ENCODE measurements around the gene MAMSTR. TPM values are rescaled to one million over a fixed set of nuclear protein-coding genes. Genes with fewer than 3 reads are reported as not detected.

MAMSTR gene
- total and polyA plus RNA-seq, 9 of the 15 experiments (the other 6 are each of a cell fraction or from before 2014, with no cell fraction given) = 0.08 to 1.00 (median 0.40) TPM; not detected in 1

- Histone ChIP-seq H3K27ac (ENCODE audit: extremely low read depth, low read depth, low read length) (no peak overlapping the region), H3K4me1 (replicated peaks in 1 of 2; ENCODE audit: control insufficient read depth in 2 of 2, insufficient read depth in 2 of 2, low read length in 2 of 2) (peaks cover 18 to 58% of the 10 kb centered on the region in 2 experiments)
Observed at GRCh38 chr19:48715681-48716171, 3.8 kb downstream of the MAMSTR start.

More at GRCh38 chr19:48715681-48716171, 3.8 kb downstream of the MAMSTR start:
- H3K79me2 ChIP-seq (ENCODE audit: control insufficient read depth, insufficient read depth, low read length) = peaks cover 7% of the 10 kb centered on the region; the same call in 1 of the 3 replicates
- no peaks in the 10 kb centered on the region for H3K9me1 ChIP-seq (ENCODE audit: control insufficient read depth, insufficient read depth, low read length)
- no peaks in the 10 kb centered on the region for H3K9me3 ChIP-seq (replicated peaks; ENCODE audit: control insufficient read depth, insufficient read depth, low read depth, low read length)
- TF ChIP-seq ZFP30 (CRISPR knock-in tag; IDR thresholded peaks at IDR 0.05; ENCODE audit: borderline replicate concordance) = no peak
- TF ChIP-seq ZNF740 (CRISPR knock-in tag; IDR thresholded peaks at IDR 0.05) = 0 out of 2 replicates have a peak, but pooled peaks have one; percentile 25
- no peak for TF ChIP-seq ZNF740 (tag; IDR thresholded peaks at IDR 0.05)
- no peaks in the 10 kb centered on the region for H4K20me1 ChIP-seq (replicated peaks; ENCODE audit: control insufficient read depth, insufficient read depth, low read length)
- in situ Hi-C loops (cut with MboI) (no loop called here), intact Hi-C loops (cut with micrococcal nuclease) (loop anchor here (2.0 kb wide), 1 partner anchor 41 kb away; no protein-coding TSS in a partner anchor)
- ATAC-seq (no peak), DNase-seq (ENCODE audit: extremely low read depth in 1 of 4, low spot score in 3 of 4) (no peak), FAIRE-seq (peak; percentile 44)
- no peak overlapping the region for H2AFZ ChIP-seq (ENCODE audit: low read depth, low read length)
- no peaks in the 10 kb centered on the region for H3K36me3 ChIP-seq (ENCODE audit: control insufficient read depth, insufficient read depth, low read length)
- ChIA-PET POLR2A (interaction anchor here (1.0 kb wide), 1 partner anchor 10 kb away, joined by 6 read pairs; no protein-coding TSS in a partner anchor), CTCF (ENCODE audit: low intra/inter-chr PET ratio) (no interaction called here)
- H3K4me2 ChIP-seq (ENCODE audit: insufficient read depth, low read length) = peak overlapping the region; percentile 85; the same call in 1 of the 2 replicates
- no peaks in the 10 kb centered on the region for H3K27me3 ChIP-seq (ENCODE audit: control insufficient read depth in 2 of 2, insufficient read depth in 2 of 2, low read length in 2 of 2)
- H3K4me3 ChIP-seq = no peak overlapping the region
- no TSS peak for BruUV-seq (replicated peaks)
- peak overlapping the region in 1 of 2 experiments; percentile 61; a peak in 2 of 4 replicates for H3K9ac ChIP-seq (ENCODE audit: insufficient read depth in 1 of 2, low read depth in 2 of 2, low read length in 2 of 2)
- 49% methylated on average over 19 of the region's 19 CpGs for WGBS (ENCODE audit: insufficient coverage, low coverage, missing lambda C conversion rate)

Measured in K562 (cell line).